HG02970 (cell line): ENCODE results near the gene RSRC2.

Experiments
- ATAC-seq: cut with Tn5 transposase; IDR thresholded peaks from one replicate; pipeline ENCODE4 v1.9.1; 2021; ENCODE audit warnings: mild to moderate bottlenecking, moderate library complexity, moderate number of reproducible peaks; ENCODE audit not compliant: unreplicated experiment, low FRiP score

Gene RSRC2

GRCh38 chr12:122454739-122455138 is 72.0 kb downstream of the RSRC2 start:
- ATAC-seq = no peak

- no peak for ATAC-seq
Observed at GRCh38 chr12:122454250-122454721, 72.5 kb downstream of the RSRC2 start.
